Stimulated activated CD4-positive, alpha-beta T cell treated with anti-CD3 and anti-CD28 coated beads, Interleukin-1b, Interleukin-23, amount 100 ng/mL, for 24 hours (primary cell): ENCODE data around the gene COPS4.
"Not testable (repeated sequence)": the region's sequence is repeated elsewhere in the genome, so short reads cannot be mapped to it uniquely, and the experiment has no call there.

Source experiments
- DNase-seq, 4 experiments: peaks; one replicate each; pipeline ENCODE4 v3.0.0-alpha.2; 2020; ENCODE audit warnings: low read depth in 4 of 4, low spot score in 1 of 4

COPS4 gene

DNA sequence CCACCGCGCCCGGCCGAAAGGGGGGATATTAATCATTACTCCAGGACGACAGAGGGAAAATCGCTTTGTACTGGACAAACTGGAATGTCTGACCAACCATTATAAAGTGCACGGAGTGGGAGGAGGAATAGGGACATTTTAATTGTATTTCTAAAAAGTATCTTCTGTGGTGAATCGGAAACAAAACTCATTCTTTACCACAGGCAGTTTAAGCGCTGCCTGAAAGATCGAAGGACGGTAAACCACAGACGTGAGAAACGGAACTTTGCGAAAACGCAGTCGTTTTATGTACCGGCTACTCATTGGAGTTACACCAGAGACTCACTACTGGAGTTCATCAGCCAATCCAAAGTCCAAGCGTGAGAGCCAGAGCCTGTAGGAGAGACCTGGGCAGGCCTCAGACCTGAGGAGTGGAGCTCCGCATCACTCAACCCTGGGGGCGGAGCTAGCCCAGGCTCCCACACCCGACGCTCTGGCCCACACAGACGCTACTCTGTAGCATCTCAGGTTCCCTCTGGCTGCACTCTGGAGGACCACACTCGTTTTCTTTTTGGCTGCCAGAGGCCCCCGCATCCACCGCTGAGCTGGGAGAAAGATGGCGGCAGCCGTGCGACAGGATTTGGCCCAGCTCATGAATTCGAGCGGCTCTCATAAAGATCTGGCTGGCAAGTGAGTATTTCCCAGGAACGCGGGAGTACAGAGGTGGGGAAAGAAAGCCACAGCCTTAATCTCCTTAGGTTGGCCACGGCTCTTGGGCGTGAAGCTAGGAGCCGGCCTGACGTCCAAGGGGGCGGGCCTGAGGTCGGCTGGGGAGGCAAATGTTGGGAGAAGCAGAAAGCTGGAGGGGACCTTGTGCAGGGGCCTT lies at the start of gene COPS4:
Gene COPS4, plus strand, starts transcription at position 554 of the 865 bp plus-strand sequence. Its CDS starts 42 bp downstream, at position 596.
- peak; percentile 78 to 92 (median 82) for DNase-seq

DNA sequence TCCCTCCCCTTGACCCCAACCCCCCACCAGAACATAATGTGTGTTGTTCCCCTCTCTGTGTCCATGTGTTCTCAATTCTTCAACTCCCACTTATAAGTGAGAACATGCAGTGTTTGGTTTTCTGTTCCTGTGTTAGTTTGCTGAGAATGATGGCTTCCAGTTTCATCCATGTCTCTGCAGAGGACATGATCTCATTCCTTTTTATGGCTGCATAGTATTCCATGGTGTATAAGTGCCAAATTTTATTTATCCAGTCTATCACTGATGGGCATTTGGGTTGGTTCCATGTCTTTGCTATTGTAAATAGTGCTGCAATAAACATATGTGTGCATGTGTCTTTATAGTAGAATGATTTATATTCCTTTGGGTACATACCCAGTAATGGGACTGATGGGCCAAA lies 47.5 kb upstream of the COPS4 start:
- not testable (repeated sequence) for DNase-seq

- DNase-seq = no peak
Observed at GRCh38 chr4:82988323-82988832, 46.6 kb upstream of the COPS4 start.

DNA sequence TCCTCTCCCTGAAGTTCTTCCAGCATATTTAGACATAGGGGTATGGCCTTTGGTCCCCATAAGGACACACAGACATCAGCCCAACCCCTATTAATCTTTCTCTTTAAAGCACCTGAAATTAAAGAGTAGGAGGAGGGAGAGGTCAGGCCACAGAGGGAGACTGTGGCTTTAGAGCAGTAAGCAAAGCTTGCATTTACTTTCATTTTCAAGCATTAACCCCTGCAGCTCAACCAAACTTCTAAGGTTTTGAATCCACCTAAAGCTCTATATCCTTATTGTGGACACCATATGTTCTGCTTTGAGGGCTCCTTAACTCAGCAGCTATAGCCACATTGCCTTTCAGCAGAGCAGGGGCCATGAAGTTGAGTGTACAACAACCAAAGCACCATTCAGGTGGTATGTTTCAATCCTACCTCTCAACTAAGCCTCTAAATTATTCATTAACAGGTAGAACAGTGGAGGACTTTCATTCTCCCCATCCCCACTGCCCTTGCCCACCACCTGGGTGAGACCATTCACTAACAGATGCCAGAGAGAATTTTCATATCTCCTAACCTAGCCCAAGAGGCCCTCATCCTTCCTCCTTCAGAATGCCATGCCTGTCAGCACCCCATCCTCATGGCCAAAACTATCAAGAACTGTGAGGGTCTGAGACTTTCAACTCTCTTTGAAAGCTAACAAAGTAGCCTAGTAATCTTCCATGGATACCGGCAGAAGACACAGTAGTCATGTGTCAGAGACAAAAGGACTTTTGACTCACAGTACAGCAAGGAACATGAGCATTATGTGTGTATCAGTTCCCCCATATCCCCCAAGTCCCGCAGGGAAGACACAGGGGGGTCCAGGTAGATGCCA lies 45.2 kb upstream of the COPS4 start:
- no peak for DNase-seq

GRCh38 chr4:82994834-82995233 lies 40.1 kb upstream of the COPS4 start:
- no peak for DNase-seq

- DNase-seq = no peak
Observed at GRCh38 chr4:82998898-82999297, 36.1 kb upstream of the COPS4 start.

DNA sequence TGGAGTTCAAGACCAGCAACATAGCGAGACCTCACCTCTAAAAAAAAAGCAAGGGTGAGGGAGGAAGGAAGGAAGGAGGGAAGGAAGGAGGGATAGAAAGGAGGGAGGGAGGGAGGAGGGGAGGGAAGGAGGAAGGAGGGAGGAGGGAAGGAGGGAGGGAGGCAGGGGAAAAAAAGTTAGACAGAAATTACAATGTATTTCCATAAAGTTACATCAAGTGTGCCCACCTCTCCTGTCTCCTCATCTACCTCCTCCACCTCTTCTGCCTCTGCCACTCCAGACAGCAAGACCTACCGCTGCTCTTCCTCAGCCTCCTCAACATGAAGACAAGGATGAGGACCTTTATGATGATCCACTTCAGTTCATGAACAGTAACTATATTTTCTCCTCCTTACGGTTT lies 32.7 kb upstream of the COPS4 start:
- no peak for DNase-seq

DNA sequence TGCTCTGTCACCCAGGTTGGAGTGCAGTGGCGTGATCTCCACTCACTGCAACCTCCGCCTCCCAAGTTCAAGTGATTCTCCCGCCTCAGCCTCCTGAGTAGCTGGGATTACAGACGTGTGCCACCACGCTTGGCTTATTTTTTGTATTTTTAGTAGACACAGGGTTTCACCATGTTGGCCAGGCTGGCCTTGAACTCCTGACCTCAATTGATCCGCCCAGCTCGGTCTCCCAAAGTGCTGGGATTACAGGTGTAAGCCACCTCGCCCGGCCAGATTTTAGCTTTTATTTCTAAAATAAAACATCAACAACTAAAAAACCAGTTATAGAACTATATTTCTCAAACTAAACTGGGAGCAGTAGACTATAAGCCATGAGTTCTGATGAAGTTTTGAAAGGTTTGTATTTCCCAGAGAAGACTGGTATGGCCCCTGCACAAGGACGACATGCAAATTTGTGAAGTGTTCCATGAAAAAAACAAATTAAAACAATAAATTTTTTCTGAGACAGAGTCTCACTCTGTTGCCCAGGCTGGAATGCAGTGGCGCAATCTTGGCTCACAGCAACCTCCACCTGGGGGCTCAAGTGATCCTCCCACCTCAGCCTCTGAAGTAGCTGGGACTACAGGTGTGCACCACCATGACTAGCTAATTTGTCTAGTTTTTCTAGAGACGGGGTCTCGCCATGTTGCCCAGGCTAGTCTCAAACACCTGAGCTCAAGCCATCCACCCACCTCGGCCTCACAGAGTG lies 31.8 kb upstream of the COPS4 start:
- DNase-seq = not testable (repeated sequence)

DNA sequence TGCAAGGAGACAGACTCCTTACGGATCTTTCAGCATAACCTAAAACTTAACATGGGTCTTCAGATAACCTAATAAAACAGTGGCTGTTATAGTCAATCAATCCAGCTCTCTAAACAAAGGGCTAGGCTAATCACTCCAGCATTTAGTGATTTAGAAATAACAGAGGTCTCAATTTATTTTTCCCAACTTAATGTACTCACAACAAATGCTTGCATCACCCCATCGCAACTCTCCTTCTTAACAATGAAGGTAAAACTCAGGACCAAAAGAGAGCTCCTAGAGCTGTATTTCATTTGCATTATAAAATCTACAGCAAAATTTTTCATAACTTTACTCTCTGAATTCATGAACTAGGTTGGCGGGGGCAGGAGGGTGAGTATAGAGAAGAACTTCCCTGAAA lies 25.5 kb upstream of the COPS4 start:
- DNase-seq = no peak

DNA sequence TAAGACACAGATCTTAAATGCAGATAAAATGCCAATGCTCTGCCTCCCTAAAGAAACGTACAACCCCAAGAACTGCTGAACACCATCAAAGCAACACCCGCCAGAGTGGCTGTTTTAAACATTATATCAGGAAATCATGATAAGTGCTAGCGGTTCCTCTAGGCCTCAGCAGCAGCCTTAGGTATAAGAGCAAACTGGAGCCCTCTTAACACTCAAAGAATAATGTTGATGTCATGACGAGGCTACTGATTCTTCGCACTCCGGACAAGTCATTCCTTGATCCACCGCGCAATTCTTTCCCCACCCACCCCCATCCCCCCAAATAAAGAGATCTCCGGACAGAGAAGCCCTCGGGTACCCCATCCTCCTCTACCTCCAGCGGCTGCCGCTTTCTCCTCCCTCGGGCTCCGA lies 24.9 kb upstream of the COPS4 start:
- no peak for DNase-seq

DNA sequence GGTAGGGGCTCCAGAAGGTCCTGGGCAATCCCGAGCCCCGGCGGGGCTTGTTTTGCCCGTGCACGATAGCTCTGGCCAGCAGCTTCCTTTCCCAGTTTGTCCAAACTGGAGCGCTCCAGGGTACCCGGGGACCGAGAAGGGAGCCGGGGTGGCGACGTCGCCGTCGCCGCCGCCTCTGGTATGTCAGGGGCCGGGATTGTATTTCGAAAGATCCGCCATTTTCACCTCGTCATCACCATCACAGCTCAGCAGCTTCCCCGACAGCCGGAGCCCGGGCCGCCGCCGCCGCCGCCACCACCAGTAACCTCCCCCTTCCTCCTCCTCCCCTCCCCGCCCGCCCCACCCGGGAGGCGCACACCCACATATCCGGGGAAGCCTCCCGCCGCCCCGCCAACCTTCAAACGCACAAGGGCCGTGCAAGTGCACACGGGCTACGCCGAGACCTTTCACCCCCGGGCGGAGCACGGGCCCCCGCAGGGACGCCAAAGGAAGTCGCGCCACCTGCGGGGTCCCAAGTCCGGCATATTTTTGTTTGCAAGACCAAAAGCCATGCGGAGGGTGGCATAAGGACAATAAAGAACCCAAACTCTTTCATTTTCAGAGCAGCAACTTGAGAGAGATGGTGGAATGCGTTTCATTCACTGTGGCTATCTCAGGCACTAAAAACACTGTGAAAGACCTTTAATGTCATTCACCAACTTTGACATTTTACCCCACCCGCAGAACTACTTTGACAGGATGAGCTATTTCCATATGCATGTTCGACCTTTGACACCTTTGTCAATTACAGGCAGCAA lies 24.3 kb upstream of the COPS4 start, which contains the start of gene LIN54:
Gene LIN54, minus strand, starts transcription at position 302 of the 797 bp plus-strand sequence. CDS start 25,979 bp downstream, outside the sequence.
- peak in 3 of 4 experiments; percentile 61 to 79 (median 76) for DNase-seq

- no peak for DNase-seq
Observed at GRCh38 chr4:83011689-83012199, 23.2 kb upstream of the COPS4 start.

DNA sequence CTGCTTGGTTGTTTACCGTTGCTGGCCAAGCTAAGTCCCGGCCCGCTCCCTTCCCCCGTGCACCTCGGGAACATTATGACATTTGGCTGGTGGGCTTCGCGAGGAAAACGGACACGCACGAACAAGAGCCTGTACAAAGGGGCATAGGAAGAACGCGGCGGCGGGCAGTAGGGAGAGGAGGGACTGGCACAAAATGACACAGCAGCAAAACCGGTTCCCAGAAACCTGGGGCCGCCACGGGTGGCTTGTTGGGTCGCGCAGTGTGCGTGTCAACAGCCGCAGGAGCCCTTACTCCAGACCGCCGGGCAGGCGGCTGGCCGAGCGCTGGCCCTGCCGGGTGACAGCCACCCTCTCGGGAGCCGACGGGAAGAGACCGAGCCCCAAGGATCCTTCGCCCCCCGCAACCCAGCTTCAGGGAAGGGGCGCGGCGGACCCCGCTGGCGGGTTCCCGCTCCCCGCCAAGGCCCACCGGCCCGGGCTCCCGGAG lies 22.7 kb upstream of the COPS4 start:
- peak in 1 of 4 experiments; percentile 25 for DNase-seq

DNA sequence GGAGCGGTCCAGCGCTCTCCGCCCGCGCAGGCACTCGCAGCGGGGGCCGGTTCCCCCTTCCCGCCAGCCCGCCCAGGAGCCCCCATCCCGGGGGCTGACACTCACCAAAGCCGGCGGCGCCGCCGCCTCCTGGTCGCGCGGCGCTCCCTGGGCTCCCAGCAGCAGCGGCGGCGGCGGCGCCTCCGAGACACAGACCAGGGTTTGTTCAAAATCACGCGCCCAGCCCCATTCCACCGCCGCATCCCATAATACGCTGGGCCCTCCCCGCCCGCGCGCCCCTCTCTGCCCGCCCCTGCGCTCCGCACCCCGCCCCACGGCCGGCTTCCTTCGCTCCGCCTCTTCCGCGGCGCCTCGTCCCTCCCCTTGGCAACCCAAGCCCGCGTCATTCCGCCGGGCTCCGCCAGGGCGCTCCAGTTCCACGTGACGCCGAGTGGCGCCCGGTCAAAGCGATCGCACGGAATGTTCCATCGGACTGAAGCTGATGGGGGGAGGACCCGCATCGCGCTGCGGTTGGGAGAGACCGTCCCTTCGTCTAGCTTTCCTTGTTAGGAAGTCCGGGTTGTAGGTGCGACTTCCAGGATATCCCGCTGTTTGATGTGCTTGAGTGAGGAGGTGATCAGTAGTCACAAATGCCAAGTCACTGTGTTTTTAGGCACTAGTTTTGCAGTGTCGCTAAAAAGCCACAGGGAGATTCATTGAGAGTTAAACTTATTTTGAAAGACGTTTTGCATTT lies 22.1 kb upstream of the COPS4 start:
- peak; percentile 90 to 95 (median 92) for DNase-seq

DNA sequence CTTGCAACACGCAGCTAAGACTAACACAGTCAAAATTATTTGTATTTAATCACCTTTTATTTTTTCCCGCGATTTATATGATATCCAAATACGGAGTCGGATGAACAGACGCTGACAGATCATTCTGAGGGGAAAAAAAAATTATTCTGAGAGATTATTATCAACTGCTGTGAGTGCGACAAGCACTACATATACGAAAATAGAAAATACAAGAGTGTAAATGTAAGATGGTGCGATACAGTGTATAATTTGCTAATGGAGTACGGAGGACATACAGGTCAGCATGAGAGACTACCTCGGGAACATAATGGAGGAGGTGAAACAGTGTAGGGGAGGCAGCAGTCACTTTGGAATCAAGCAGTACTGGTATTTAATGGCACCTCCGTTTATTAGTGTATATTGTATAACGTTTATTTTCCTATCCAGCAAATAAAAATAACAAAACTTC lies 21.5 kb upstream of the COPS4 start:
- DNase-seq = no peak

DNA sequence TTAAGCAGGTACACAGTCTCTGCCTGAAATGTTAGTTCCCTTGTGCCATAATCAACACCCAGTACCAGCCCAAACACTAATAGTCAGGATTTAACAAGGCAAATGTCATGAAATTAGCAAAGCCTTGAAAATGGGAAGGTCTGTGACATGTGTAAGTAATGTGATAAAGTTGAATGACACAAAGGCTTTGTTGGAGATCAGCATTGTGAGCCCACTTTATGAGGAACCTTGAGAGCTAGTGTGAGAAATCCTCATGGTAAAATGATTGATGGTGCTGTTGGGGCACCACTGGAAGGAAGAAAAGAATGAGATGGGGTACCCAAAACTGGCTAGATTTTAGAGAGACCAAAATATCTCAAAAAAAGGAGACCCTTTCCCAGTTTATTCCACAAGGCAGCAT lies 21.1 kb upstream of the COPS4 start:
- DNase-seq = no peak

- DNase-seq = no peak
Observed at GRCh38 chr4:83019794-83020494, 15.0 kb upstream of the COPS4 start.

DNA sequence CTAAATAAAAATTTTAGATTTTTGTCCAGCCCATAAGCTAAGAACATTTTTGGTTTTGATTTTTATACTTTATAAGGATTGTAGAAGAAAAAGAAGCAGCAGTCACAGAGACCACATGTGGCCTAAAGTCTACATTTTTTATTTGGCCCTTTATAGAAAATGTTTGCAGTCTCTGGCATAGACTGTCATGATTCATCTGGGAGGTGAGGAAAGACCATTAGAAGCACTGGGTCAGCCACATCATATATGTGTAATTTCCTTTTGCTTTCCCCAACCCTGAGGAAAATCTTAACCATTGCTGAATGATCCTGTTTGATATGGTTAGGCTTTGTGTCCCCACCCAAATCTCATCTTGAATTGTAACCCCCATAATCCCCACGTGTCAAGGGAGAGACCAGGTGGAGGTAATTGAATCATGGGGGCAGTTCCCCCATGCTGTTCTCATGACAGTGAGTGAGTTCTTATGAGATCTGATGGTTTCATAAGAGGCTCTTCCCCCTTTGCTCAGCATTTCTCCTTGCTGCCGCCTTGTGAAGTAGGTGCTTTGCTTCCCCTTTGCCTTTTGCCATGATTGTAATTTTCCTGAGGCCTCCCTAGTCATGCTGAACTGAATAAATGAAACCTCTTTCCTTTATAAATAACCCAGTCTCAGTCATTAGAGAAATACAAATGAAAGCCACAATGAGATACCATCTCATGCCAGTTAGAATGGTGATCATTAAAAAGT lies 12.1 kb upstream of the COPS4 start:
- DNase-seq = no peak
